Measurements from ENCODE around the gene TRIM65. TPM values are rescaled to one million over a fixed set of nuclear protein-coding genes. Genes with fewer than 3 reads are reported as not detected.

The TRIM65 gene
- polyA plus RNA-seq, 6 donors from 2014 or later: 15.4 to 33.0 (median 23.4) TPM

DNA sequence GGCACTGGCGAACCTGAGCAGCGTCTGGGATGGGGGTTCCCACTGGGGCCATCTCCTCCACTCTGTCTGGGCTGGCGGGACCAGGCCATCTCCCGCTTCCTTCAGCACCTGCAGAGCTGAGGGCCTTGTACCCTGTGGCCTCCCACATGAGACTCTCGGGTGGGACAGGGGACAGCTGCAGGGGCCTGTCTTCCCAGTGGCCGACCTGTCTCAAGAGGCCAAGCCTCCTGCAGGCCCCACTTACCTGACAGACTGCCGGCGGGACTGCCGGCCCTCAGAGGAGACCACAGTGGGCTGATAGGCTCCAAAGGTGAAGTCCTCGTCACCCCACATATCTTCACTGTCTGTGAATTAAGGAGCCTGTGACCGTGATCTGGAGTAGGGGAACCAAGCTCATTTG is 28.4 kb upstream of the TRIM65 start:
- Mint-ChIP-seq H3K4me1 (no peaks in the 10 kb centered on the region), H3K27me3 (no peaks in the 10 kb centered on the region), H3K27ac (no peak overlapping the region), H3K36me3 (peaks cover 0 to 4% of the 10 kb centered on the region in 2 donors), H3K9me3 (no peaks in the 10 kb centered on the region), H3K4me3 (peak overlapping the region in 1 of 8 donors; percentile 8)
- DNase-seq (no peak), ATAC-seq (ENCODE audit: low read depth in 2 of 2) (no peak)

DNA sequence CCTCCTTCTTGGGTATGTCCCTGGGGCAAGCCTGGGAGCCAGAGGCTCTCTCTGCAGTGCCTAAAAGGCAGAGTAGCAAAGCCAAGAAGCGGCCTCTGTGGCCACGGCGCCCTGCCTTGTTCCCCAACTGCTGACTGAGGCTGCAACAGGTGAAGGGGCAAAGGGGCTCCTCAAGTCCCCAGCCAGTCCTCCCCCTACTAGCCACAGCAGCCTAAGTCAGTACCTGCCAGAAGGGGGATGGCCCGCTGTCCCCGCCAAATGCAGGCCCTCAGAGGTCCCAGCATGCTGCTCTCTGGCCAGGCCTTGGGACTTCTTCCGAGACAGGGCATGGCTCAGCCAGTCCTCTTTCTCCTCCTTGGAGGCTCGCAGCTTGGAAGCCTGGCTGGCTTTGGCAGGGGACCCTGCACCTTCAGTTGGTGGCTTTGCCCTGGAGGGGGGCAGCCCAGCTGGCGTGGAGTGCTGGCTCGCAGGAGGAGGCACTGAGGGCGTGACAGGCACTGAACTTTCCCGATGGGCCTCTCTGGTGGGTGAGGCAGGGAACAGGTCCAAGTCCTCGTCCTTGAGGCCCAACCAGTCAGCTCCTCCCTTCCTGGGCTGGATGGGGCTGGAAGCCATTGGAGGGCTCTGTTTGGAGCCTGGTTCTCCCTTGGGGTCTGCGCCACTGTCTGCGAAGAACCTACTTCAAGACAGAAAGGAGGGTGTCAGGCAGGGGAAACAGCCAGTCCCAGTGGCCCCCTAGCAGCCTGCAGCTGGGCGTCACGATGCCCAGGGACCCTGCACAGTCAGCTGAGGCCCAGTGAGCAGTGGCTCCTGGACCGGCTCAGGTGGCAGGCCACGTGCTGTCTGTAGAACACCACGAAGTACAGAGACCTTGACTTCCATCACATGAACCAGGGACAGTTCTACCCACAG is 26.5 kb upstream of the TRIM65 start:
- no peak overlapping the region for H3K27ac Mint-ChIP-seq
- DNase-seq (no peak), ATAC-seq (ENCODE audit: low read depth in 2 of 2) (no peak)
- H3K4me3 Mint-ChIP-seq: no peak overlapping the region
- H3K4me1 Mint-ChIP-seq: no peaks in the 10 kb centered on the region
- no peaks in the 10 kb centered on the region for H3K27me3 Mint-ChIP-seq
- H3K36me3 Mint-ChIP-seq: peaks cover 0 to 4% of the 10 kb centered on the region in 2 donors
- H3K9me3 Mint-ChIP-seq: no peaks in the 10 kb centered on the region

DNA sequence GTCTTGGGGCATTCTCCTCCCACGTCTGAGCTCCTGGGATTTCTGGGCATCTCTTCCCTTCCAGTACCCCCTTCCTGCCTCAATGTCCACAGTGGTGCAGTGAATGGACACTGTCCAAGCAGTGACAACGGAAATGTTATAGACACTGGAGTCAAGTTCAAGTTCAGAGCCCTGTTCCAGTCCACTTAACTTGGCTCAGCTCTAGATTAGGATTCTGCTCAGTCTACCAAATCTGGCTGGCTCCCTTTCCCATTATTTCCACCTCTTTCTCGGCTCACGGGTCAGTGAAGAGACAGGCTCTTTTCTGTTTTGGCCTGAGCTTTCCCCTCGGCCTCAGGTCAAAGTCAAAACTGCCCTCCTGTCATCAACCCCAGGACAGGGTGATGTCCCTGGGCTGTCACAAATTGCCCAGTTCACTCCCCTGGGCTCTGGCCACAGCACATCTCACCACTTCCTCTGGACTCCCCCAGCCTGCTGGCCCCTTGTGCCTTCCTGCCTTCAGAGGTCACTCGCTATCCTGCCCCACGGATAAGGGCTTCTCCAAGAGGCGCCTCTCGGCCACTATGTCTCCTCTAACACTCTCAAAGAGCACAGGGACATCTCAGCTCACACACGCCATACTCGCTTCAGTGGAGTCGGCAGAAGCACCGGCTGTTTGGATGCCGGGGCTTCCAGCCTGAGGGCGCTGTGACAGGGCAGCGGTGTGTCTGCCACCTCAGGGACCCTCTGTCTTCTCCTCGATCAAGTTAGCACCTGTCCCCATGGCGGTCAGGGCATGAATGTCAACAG is 25.6 kb upstream of the TRIM65 start:
- DNase-seq: no peak
- no peaks in the 10 kb centered on the region for H3K36me3 Mint-ChIP-seq
- no peak for ATAC-seq (ENCODE audit: low read depth in 2 of 2)
- H3K4me1 Mint-ChIP-seq: no peaks in the 10 kb centered on the region
- no peaks in the 10 kb centered on the region for H3K9me3 Mint-ChIP-seq
- no peak overlapping the region for H3K4me3 Mint-ChIP-seq
- no peaks in the 10 kb centered on the region for H3K27me3 Mint-ChIP-seq
- no peak overlapping the region for H3K27ac Mint-ChIP-seq

DNA sequence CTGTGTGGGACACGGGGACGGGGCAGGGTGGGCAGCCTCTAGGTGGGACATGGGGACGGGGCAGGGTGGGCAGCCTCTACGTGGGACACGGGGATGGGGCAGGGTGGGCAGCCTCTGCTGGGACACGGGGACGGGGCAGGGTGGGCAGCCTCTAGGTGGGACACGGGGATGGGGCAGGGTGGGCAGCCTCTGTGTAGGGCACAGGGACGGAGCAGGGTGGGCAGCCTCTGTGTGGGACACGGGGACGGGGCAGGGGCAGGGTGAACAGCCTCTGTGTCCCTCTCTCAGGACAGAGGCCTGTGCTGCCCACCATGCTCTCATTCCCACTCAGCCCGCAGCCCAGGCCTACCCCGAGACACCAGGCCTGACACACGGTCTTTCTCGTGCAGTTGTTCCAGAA is 24.8 kb upstream of the TRIM65 start:
- no peaks in the 10 kb centered on the region for H3K4me1 Mint-ChIP-seq
- ATAC-seq (ENCODE audit: low read depth in 2 of 2): no peak

DNA sequence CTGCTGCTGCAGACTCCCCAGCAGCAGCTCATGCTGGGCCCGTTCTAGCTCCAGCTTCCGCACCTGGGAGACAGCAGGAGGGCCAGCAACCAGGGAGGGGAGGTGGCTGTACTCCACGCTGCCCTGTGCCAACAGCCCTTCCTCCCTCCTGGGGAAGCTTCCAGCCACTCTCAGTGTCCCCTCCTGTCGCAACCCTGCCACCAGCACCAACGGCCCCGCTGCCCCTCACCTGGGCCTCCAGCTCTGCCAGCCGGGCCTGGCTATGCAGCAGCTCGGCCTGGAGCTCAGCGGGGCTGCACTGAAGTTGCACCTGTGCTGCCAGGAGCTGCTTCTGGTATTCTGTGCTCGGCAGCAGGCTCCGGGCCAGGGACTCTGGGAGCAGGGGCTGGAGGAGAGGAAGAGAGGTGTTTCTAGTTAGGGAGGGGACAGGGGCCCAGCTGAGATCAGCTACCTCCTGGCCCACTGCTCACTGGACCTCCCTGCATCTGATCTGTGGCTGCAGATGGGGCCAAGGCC is 23.4 kb upstream of the TRIM65 start:
- Mint-ChIP-seq H3K4me3 (no peak overlapping the region), H3K4me1 (no peaks in the 10 kb centered on the region), H3K36me3 (no peaks in the 10 kb centered on the region), H3K27me3 (no peaks in the 10 kb centered on the region), H3K9me3 (no peaks in the 10 kb centered on the region), H3K27ac (no peak overlapping the region)
- DNase-seq (no peak), ATAC-seq (ENCODE audit: low read depth in 2 of 2) (no peak)

More for the DNA sequence above, 24.8 kb upstream of the TRIM65 start:
- H3K27me3 Mint-ChIP-seq: no peaks in the 10 kb centered on the region
- H3K4me3 Mint-ChIP-seq: no peak overlapping the region
- H3K9me3 Mint-ChIP-seq: no peaks in the 10 kb centered on the region
- H3K27ac Mint-ChIP-seq: no peak overlapping the region
- DNase-seq: no peak
- H3K36me3 Mint-ChIP-seq: no peaks in the 10 kb centered on the region

DNA sequence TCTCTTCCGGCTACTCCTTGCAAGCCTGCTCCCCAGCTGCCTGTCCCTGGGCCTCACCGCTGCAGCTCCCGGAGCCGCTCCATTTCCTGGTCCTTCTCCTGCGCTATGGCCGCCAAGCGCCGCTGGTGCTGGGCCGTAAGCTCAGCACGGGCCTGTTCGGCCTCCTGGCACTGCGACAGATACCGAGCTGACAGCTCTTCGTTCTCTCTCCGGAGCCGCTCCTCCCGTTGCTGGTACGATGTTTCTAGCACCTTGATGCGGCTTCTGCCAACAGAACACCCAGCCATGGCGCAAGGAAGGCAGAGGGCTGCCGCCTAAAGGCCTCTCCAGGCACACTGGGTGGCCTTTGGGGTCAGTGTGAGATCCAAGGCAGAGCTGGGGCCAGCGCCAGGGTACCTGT is 22.9 kb upstream of the TRIM65 start:
- Mint-ChIP-seq H3K4me3 (no peak overlapping the region), H3K36me3 (no peaks in the 10 kb centered on the region), H3K27ac (no peak overlapping the region), H3K4me1 (no peaks in the 10 kb centered on the region), H3K27me3 (no peaks in the 10 kb centered on the region), H3K9me3 (no peaks in the 10 kb centered on the region)
- ATAC-seq (ENCODE audit: low read depth in 2 of 2): no peak
- DNase-seq: no peak

DNA sequence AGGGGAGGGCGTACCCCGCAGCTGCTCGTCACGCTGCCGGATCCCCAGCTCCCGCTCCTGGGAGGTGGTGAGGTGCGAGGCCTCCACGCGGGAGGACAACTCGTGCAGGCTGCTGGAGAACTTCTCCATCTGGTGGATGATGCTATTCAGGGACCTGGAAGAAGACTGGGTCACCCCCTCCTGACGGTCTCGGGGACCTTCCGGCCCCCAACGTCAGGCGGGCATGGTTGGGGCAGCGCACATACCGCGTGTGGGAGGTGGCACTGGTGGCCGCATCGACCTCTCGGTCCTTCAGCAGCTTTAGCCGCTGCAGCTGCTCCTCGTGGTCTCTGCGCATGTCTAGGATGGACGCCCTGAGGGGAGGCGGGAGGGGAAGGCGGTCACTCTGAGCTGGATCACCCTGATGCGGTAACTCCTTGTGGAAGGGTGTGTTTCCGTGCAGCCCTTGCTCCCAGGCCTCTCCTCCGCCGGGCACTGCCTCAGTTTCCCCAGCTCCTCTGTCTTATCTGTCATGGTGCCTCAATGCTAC is 21.2 kb upstream of the TRIM65 start:
- no peak overlapping the region for H3K27ac Mint-ChIP-seq
- DNase-seq (no peak), ATAC-seq (ENCODE audit: low read depth in 2 of 2) (no peak)
- H3K4me1 Mint-ChIP-seq: no peaks in the 10 kb centered on the region
- no peaks in the 10 kb centered on the region for H3K9me3 Mint-ChIP-seq
- no peak overlapping the region for H3K4me3 Mint-ChIP-seq
- H3K27me3 Mint-ChIP-seq: no peaks in the 10 kb centered on the region
- no peaks in the 10 kb centered on the region for H3K36me3 Mint-ChIP-seq

DNA sequence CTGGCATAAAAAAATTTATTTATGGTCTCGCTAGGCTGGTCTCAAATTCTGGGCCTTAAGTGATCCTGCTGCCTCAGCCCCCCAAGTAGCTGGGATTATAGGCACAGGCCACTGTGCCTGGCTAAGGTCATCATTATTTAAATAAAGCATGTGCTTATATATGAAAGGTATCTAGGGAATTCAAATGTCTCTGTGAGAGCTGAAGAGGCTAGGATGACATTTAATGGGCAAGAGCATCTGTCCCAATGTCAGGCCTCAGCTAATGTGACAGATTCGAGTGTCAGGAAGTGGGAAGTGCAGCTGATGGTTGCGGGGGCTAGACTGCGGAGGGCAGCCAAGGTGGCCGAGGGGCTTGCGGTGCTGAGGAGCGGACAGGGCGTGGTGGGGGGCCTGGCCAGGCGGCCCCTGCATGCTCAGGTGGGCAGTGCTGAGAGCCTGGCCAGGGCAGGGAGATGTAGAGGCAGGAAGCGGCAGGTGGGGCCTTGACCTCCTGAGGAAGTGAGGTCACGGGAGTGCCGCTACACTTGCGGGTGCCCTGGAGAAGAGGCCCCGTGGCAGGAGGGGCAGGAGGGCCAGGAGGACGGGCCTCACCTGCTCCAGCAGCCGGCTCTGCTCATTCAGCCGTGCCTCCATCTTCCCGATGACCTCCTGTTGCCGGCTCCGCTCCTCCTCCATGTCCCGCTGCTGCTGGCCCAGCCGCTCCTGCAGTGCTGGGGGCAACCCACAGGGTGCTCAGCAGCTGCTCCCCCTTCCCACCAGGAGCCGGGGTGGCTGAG is 20.6 kb upstream of the TRIM65 start:
- ATAC-seq (ENCODE audit: low read depth in 2 of 2) (no peak), DNase-seq (no peak)
- H3K4me3 Mint-ChIP-seq: no peak overlapping the region
- H3K9me3 Mint-ChIP-seq: no peaks in the 10 kb centered on the region
- H3K27me3 Mint-ChIP-seq: no peaks in the 10 kb centered on the region
- H3K27ac Mint-ChIP-seq: peak overlapping the region in 2 of 6 donors; percentile 53 to 86
- H3K4me1 Mint-ChIP-seq: no peaks in the 10 kb centered on the region
- H3K36me3 Mint-ChIP-seq: no peaks in the 10 kb centered on the region

DNA sequence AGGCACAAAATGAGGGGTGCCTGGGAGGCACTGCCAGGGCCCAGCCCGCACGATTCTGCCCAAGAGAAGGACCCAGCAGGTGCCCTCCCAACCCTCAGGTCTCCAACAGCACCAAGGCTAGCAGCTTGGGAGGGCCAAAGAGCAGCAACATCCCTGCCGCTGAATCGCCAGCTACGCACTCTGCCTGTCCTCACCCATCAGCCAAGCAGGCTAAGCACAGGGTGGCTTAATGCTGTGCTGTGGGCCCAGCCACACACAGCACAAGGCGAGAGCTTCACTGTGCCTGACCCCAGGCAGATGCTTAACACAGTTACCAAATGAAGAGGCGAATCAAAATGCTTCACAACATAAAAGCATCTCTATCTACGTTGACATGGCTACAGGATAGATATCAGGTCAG is 18.5 kb upstream of the TRIM65 start:
- Mint-ChIP-seq H3K4me3 (no peak overlapping the region), H3K27me3 (no peaks in the 10 kb centered on the region), H3K36me3 (no peaks in the 10 kb centered on the region), H3K4me1 (no peaks in the 10 kb centered on the region), H3K9me3 (no peaks in the 10 kb centered on the region), H3K27ac (no peak overlapping the region)
- ATAC-seq (ENCODE audit: low read depth in 2 of 2) (no peak), DNase-seq (no peak)

DNA sequence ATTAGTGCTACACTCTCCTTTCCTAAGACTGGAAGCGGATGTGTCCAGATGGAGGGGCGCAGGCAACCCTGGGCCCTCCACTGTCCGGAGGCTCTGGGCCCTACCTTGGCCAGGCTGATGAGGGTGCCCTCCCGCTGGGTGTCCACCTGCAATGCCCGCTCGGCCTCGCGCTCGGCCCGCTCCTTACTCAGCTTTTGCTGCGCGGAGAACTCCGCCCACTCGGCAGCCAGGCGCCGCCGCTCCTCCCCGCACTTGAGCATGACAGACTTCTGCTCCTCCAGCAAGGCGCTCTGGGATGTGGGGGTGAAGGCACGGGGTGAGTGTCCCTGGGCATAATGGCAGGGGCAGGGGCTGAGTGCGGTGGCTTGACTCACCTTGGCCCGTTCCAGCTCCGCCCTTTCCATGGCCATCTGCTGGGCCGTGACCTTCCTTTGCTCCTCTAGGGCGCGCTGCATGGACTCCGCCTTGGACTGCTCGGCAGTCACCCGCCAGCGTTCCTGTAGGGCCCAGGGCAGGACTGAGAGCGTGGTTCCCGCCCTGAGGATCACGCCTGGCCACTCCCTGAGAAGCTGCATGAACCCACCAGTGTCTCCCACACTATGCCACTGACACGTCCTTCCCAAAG is 18.0 kb upstream of the TRIM65 start:
- no peak for ATAC-seq (ENCODE audit: low read depth in 2 of 2)
- Mint-ChIP-seq H3K4me1 (no peaks in the 10 kb centered on the region), H3K4me3 (no peak overlapping the region), H3K36me3 (no peaks in the 10 kb centered on the region), H3K27ac (no peak overlapping the region), H3K27me3 (no peaks in the 10 kb centered on the region), H3K9me3 (no peaks in the 10 kb centered on the region)
- DNase-seq: no peak

DNA sequence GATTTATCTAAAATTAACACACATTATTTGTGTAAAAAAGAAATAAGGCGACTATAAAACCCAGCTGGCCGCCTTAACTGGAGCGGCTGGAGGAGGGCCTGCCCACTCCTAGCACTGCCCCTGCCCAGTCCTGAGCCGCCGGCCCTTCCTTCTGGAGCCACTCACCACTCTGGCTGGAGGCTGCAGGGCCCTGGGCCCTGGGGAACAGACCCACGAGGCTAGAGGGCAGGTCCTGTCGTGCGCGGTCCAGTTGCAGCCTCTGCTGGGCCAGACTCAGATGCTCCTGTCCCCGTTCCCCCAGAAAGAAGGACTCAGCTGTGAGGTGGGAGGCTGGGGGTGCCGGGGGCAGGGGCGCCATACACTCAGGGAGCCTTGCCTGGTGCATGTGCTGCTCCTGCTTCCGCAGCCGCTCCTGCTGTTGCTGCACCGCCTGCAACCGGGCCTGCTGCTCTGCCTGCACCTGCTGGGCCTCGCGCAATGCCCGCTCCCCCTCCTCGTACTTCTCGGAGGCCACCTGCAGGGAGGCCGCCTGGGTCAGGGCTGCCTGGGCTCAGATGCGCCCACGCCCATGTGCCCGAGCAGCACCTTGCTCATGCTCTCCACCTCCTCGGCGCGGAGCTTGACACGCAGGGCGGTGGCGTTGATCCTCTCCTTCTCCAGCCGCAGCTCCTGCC is 16.9 kb upstream of the TRIM65 start:
- Mint-ChIP-seq H3K4me3 (no peak overlapping the region), H3K27me3 (no peaks in the 10 kb centered on the region), H3K27ac (no peak overlapping the region), H3K4me1 (no peaks in the 10 kb centered on the region), H3K36me3 (no peaks in the 10 kb centered on the region), H3K9me3 (no peaks in the 10 kb centered on the region)
- DNase-seq (no peak), ATAC-seq (ENCODE audit: low read depth in 2 of 2) (no peak)

DNA sequence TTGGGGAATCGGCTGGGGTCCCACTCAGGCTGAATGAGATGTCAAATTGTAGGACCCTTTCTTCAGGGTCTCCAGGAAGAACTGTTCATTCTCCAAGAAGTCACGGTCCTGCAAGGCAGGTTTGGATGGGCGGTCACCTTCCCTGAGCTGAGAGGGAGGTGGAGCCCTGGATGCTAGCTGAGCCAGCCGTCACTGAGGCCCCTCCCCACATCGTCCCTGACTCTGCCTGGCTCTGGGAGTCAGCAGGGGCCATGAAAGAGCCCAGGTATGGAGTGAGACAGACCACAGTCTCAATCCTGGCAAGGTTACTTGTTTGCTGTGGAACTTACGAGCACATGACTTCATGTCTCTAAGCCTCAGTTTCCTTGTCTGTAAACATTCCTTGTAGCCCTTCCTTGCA is 13.9 kb upstream of the TRIM65 start:
- H3K27ac Mint-ChIP-seq: no peak overlapping the region
- H3K27me3 Mint-ChIP-seq: no peaks in the 10 kb centered on the region
- H3K9me3 Mint-ChIP-seq: no peaks in the 10 kb centered on the region
- H3K36me3 Mint-ChIP-seq: no peaks in the 10 kb centered on the region
- no peak for DNase-seq
- H3K4me1 Mint-ChIP-seq: peaks cover 0 to 5% (median 0%) of the 10 kb centered on the region in 3 donors
- no peak overlapping the region for H3K4me3 Mint-ChIP-seq
- no peak for ATAC-seq (ENCODE audit: low read depth in 2 of 2)

Data from naive B cell (primary cell).